Mammary epithelial cell (primary cell): Measurements from ENCODE around the gene FAM240A.

Experiments
- EZH2 ChIP-seq: IDR thresholded peaks from 2 replicates; pipeline ENCODE4 v1.6.1; 2012; ENCODE audit warnings: low read length, inconsistent platforms, borderline replicate concordance
- TF ChIP-seq, protein P1 (sequence below), 2 donors: IDR thresholded peaks in 1 of 2; conservative IDR thresholded peaks in 1 of 2; 2 replicates each; pipeline ENCODE4 v1.5.1; 2011 to 2012; ENCODE audit warnings: inconsistent platforms in 2 of 2, low read length in 2 of 2, mild to moderate bottlenecking in 2 of 2, control low read depth in 1 of 2, low read depth in 1 of 2; ENCODE audit not compliant: insufficient read depth in 1 of 2; ENCODE audit errors: extremely low read depth in 1 of 2

DNA sequence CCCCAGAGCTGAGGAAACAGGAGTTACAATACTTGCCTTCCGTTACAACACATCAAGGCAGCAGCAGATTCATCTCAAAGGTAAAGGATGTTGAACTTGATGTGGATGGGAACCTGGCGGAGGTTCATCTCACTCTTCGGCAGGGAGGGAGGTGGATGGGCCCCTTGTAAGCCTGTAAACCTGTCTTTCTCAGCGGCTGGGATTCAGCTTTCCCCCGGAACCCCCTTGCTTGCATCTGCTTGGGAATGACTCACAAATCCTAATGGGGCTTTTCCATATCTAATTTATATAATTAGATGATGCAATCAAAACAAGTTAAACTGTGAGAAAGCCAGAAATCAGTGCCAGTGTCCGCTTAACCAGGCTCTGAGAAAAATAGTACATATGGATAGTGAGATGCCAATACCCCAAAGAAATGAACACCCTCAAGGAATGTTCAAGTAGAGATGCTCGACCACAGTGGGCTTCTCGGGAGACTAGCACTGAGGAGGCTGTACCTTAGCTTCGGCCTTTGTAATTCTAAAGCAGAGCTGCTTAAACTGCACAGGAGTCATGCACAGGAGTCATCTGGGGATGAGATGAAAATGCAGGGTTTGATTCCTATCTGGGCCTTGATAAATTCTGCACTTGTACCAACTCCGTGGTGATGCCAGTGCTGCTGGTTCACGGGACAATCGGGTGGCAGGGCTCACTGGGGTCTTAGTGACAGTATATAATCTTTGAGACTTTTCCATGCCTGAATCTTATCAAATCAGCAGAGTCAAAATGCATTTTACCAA, 2.2 kb upstream of the FAM240A start:
- TF ChIP-seq, protein P1, sequence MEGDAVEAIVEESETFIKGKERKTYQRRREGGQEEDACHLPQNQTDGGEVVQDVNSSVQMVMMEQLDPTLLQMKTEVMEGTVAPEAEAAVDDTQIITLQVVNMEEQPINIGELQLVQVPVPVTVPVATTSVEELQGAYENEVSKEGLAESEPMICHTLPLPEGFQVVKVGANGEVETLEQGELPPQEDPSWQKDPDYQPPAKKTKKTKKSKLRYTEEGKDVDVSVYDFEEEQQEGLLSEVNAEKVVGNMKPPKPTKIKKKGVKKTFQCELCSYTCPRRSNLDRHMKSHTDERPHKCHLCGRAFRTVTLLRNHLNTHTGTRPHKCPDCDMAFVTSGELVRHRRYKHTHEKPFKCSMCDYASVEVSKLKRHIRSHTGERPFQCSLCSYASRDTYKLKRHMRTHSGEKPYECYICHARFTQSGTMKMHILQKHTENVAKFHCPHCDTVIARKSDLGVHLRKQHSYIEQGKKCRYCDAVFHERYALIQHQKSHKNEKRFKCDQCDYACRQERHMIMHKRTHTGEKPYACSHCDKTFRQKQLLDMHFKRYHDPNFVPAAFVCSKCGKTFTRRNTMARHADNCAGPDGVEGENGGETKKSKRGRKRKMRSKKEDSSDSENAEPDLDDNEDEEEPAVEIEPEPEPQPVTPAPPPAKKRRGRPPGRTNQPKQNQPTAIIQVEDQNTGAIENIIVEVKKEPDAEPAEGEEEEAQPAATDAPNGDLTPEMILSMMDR (conservative IDR thresholded peaks at IDR 0.05 in 1 of 2, IDR thresholded peaks at IDR 0.05 in 1 of 2; ENCODE audit: extremely low read depth in 1 of 2, insufficient read depth in 1 of 2, low read depth in 1 of 2, low read length in 2 of 2): no peak
- TF ChIP-seq EZH2: no peak
